ENCODE measurements around the gene ZSCAN26.
"Not testable (repeated sequence)": the region's sequence is repeated elsewhere in the genome, so short reads cannot be mapped to it uniquely, and the experiment has no call there.

Gene ZSCAN26

DNA sequence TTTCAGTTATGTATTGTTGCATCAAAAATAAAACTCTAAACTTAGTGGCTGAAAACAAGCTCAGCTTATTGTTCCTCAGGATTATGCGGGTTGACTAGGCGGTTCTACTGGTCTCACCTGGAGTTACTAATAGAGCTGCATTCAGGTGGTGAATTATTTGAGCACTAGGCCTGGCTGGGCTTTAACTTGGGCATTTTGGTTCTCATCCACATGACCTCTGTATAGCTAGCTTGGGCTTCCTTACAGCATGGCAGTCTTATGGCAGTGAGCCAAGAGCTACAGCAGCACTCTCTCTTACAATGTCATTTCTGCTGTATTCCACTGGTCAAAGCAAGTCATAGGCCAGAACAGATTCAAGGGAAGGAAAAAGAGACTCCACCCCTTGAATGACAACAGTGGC is 16.0 kb downstream of the ZSCAN26 start:
- H3K4me3 ChIP-seq (ENCODE audit: low read depth, low read length) = no peak overlapping the region
- H3K36me3 ChIP-seq = peaks cover 51% of the 10 kb centered on the region
- TF ChIP-seq, protein P1, sequence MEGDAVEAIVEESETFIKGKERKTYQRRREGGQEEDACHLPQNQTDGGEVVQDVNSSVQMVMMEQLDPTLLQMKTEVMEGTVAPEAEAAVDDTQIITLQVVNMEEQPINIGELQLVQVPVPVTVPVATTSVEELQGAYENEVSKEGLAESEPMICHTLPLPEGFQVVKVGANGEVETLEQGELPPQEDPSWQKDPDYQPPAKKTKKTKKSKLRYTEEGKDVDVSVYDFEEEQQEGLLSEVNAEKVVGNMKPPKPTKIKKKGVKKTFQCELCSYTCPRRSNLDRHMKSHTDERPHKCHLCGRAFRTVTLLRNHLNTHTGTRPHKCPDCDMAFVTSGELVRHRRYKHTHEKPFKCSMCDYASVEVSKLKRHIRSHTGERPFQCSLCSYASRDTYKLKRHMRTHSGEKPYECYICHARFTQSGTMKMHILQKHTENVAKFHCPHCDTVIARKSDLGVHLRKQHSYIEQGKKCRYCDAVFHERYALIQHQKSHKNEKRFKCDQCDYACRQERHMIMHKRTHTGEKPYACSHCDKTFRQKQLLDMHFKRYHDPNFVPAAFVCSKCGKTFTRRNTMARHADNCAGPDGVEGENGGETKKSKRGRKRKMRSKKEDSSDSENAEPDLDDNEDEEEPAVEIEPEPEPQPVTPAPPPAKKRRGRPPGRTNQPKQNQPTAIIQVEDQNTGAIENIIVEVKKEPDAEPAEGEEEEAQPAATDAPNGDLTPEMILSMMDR (IDR thresholded peaks at IDR 0.05; ENCODE audit: low read depth, low read length) = no peak
- DNase-seq = no peak
- H3K27me3 ChIP-seq (ENCODE audit: insufficient read depth, low read depth, severe bottlenecking) = no peaks in the 10 kb centered on the region
- no peaks in the 10 kb centered on the region for H3K9me3 ChIP-seq (ENCODE audit: severe bottlenecking)
- no peak overlapping the region for H3K27ac ChIP-seq

DNA sequence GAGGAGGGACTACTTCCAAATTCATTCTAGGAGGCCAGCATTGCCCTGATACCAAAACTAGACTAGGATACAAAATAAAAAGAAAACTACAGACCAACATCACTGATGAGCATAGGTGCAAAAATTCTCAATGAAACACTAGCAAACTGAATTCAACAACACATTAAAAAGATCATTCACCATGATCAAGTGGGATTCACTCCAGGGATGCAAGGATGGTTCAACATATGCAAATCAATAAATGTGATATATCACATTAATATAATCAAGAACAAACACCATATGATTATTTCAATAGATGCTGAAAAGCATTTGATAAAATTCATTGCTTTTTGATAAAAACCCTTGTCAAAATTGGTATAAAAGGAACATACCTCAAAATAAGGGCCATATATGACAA is 24.6 kb downstream of the ZSCAN26 start:
- H3K36me3 ChIP-seq = peaks cover 75% of the 10 kb centered on the region
- no peak for DNase-seq
- peaks cover 4% of the 10 kb centered on the region for H3K9me3 ChIP-seq (ENCODE audit: severe bottlenecking)
- no peaks in the 10 kb centered on the region for H3K27me3 ChIP-seq (ENCODE audit: insufficient read depth, low read depth, severe bottlenecking)
- TF ChIP-seq, protein P1 (IDR thresholded peaks at IDR 0.05; ENCODE audit: low read depth, low read length) = no peak
- H3K27ac ChIP-seq = no peak overlapping the region
- H3K4me3 ChIP-seq (ENCODE audit: low read depth, low read length) = no peak overlapping the region

DNA sequence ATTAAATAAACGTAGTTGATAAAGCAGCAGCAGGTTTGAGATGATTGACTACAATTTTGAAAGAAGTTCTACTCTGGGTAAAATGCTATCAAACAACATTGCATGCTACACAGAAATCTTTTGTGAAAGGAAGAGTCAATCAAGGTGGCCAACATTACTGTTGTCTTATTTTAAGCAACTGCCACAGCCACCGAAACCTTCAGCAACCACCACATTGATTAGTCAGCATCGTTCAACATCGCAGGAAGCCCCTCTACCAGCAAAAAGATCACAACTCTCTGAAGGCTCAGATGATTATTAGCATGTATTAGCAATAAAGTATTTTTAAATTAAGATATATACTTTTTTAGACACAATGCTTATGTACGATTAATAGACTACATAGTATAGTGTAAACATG is 28.4 kb downstream of the ZSCAN26 start:
- DNase-seq = no peak
- Histone ChIP-seq H3K27me3 (ENCODE audit: insufficient read depth, low read depth, severe bottlenecking) (no peaks in the 10 kb centered on the region), H3K4me3 (ENCODE audit: low read depth, low read length) (no peak overlapping the region), H3K27ac (no peak overlapping the region), H3K36me3 (peaks cover 61% of the 10 kb centered on the region), H3K9me3 (ENCODE audit: severe bottlenecking) (no peaks in the 10 kb centered on the region)
- TF ChIP-seq, protein P1 (IDR thresholded peaks at IDR 0.05; ENCODE audit: low read depth, low read length) = no peak

DNA sequence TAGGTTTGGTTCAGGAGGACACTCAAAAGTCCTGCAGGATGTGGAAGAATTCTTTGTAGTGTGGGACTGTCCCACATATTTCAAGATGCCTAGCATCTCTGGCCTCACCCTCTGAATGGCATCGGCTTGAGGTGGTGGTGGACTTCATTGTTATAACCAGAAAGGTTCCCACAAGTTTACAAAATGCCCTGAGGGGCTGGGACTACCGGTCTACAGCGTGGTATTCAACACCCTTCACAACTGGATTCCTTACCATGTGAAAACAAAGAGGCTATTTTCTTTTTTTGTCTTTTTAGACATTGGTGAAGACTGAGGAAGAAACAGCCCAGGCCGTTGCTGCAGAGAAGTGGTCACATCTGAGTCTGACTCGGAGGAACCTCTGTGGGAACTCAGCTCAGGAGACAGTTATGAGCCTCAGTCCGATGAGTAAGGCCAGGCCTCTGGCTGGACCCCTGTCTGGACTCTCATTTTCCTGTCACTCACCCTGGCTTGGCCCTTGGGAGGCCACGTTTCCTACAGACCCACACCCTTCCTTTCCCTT is 29.6 kb downstream of the ZSCAN26 start:
- no peaks in the 10 kb centered on the region for H3K9me3 ChIP-seq (ENCODE audit: severe bottlenecking)
- peaks cover 67% of the 10 kb centered on the region for H3K36me3 ChIP-seq
- H3K27me3 ChIP-seq (ENCODE audit: insufficient read depth, low read depth, severe bottlenecking) = no peaks in the 10 kb centered on the region
- TF ChIP-seq, protein P1 (IDR thresholded peaks at IDR 0.05; ENCODE audit: low read depth, low read length) = no peak
- no peak for DNase-seq
- no peak overlapping the region for H3K4me3 ChIP-seq (ENCODE audit: low read depth, low read length)
- no peak overlapping the region for H3K27ac ChIP-seq

DNA sequence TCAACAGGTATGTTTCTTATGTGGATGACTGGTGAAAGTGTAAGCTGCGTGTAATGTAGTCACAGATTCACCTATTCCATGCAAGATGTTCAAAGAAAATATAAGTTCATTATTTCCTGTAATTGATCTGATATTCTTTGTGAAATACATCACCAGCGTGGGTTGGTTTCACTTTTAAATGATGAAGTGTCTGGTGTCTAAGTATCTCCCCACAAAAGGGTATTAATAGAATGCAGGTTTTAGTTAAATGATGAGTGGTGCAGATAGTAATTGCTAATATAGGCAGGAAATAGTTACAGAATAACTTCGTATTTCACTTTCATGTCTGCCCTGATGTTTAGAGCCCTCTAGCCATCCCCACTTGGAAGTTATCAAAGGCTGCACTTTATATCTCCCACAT is 36.6 kb downstream of the ZSCAN26 start:
- Histone ChIP-seq H3K27ac (no peak overlapping the region), H3K9me3 (ENCODE audit: severe bottlenecking) (no peaks in the 10 kb centered on the region), H3K27me3 (ENCODE audit: insufficient read depth, low read depth, severe bottlenecking) (no peaks in the 10 kb centered on the region), H3K36me3 (peaks cover 45% of the 10 kb centered on the region), H3K4me3 (ENCODE audit: low read depth, low read length) (no peak overlapping the region)
- TF ChIP-seq, protein P1 (IDR thresholded peaks at IDR 0.05; ENCODE audit: low read depth, low read length) = no peak
- DNase-seq = no peak

DNA sequence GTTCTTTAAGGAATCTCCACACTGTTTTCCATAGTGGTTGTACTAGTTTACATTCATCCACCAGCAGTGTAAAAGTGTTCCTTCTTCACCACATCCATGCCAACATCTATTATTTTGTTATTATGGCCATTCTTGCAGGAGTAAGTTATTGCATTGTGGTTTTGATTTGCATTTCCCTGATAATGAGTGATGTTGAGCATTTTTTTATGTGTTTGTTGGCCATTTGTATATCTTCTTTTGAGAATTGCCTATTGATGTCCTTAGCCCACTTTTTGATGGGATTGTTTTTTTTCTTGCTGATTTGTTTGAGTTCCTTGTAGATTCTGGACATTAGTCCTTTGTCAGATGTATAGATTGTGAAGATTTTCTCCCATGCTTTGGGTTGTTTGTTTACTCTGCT is 39.4 kb downstream of the ZSCAN26 start:
- H3K27ac ChIP-seq; H3K4me3 ChIP-seq (ENCODE audit: low read depth, low read length); H3K9me3 ChIP-seq (ENCODE audit: severe bottlenecking); DNase-seq; H3K27me3 ChIP-seq (ENCODE audit: insufficient read depth, low read depth, severe bottlenecking): not testable (repeated sequence)
- H3K36me3 ChIP-seq = peaks cover 31% of the 10 kb centered on the region

All from WERI-Rb-1 (cell line).